WTC11 (cell line): Measurements from ENCODE around the gene PTPRG. TPM values are rescaled to one million over a fixed set of nuclear protein-coding genes. Genes with fewer than 3 reads are reported as not detected.
"Not testable (repeated sequence)": the region's sequence is repeated elsewhere in the genome, so short reads cannot be mapped to it uniquely, and the experiment has no call there.

Source experiments
- ATAC-seq: fragments of 200-7000 bp; cut with Tn5 transposase; 2 replicates; pipeline ENCODE4 v1.10.0; 2021; ENCODE audit warnings: mild to moderate bottlenecking, moderate library complexity
- CTCF ChIA-PET: fragments of 300-600 bp; sonication (Branson Sonifier 250); formaldehyde crosslinking; loops from one replicate; lab custom pipeline; 2021; ENCODE audit warnings: antibody characterized with exemption; lab: Charles Lee
- POLR2A ChIA-PET: fragments of 350-600 bp; sonication (Branson Sonifier 250); formaldehyde crosslinking; loops from one replicate; lab custom pipeline; 2021; ENCODE audit warnings: antibody characterized with exemption; lab: Charles Lee
- DNase-seq: peaks from one replicate; pipeline ENCODE4 v3.0.0; 2021; ENCODE audit warnings: low spot score
- H3K27ac Mint-ChIP-seq: 2 replicates; pipeline ENCODE4 v1.8.0; 2021; ENCODE audit warnings: mixed read lengths
- H3K27me3 Mint-ChIP-seq: 2 replicates; pipeline ENCODE4 v1.8.0; 2021; ENCODE audit warnings: low read depth, mild to moderate bottlenecking, moderate library complexity, mixed read lengths
- H3K36me3 Mint-ChIP-seq: 2 replicates; pipeline ENCODE4 v1.8.0; 2021; ENCODE audit warnings: mixed read lengths
- H3K4me1 Mint-ChIP-seq: 2 replicates; pipeline ENCODE4 v1.8.0; 2022; ENCODE audit warnings: mixed read lengths
- H3K4me3 Mint-ChIP-seq: 2 replicates; pipeline ENCODE4 v1.8.0; 2021; ENCODE audit warnings: mild to moderate bottlenecking, moderate library complexity, mixed read lengths
- H3K9me3 Mint-ChIP-seq: 2 replicates; pipeline ENCODE4 v1.8.0; 2021; ENCODE audit warnings: mixed read lengths
- AFF4 ChIP-seq: sonication (generic); formaldehyde crosslinking; IDR thresholded peaks from 2 replicates; pipeline ENCODE4 v1.8.1; 2023; ENCODE audit warnings: mild to moderate bottlenecking, missing genetic modification reagents, borderline replicate concordance
- ATF2 ChIP-seq: sonication (generic); formaldehyde crosslinking; IDR thresholded peaks from 2 replicates; pipeline ENCODE4 v1.8.1; 2022; ENCODE audit warnings: low read depth, missing genetic modification reagents, borderline replicate concordance
- CBFB ChIP-seq: sonication (generic); formaldehyde crosslinking; IDR thresholded peaks from 2 replicates; pipeline ENCODE4 v1.8.1; 2022; ENCODE audit warnings: mild to moderate bottlenecking, low read depth, missing genetic modification reagents
- CREB1 ChIP-seq: sonication (generic); formaldehyde crosslinking; IDR thresholded peaks from 2 replicates; pipeline ENCODE4 v1.8.0; 2023; ENCODE audit warnings: mild to moderate bottlenecking, missing genetic modification reagents
- ELF4 ChIP-seq: sonication (generic); formaldehyde crosslinking; IDR thresholded peaks from 2 replicates; pipeline ENCODE4 v1.8.1; 2022; ENCODE audit warnings: low read depth, mild to moderate bottlenecking, moderate library complexity, missing genetic modification reagents
- NFYB ChIP-seq: sonication (generic); formaldehyde crosslinking; conservative IDR thresholded peaks from 2 replicates; pipeline ENCODE4 v1.8.0; 2022; ENCODE audit warnings: low read depth, missing genetic modification reagents
- PRDM15 ChIP-seq: sonication (generic); formaldehyde crosslinking; IDR thresholded peaks from 2 replicates; pipeline ENCODE4 v1.8.0; 2022; ENCODE audit warnings: missing genetic modification reagents
- USF1 ChIP-seq: sonication (generic); formaldehyde crosslinking; IDR thresholded peaks from 2 replicates; pipeline ENCODE4 v1.8.0; 2022; ENCODE audit warnings: mild to moderate bottlenecking, missing genetic modification reagents
- ZNF263 ChIP-seq: sonication (generic); formaldehyde crosslinking; IDR thresholded peaks from 2 replicates; pipeline ENCODE4 v1.8.1; 2022; ENCODE audit warnings: low read depth, mild to moderate bottlenecking, moderate library complexity, missing genetic modification reagents
- ZNF416 ChIP-seq: fragments of 250-450 bp; sonication (Bioruptor Pico); IDR thresholded peaks from 2 replicates; pipeline ENCODE4 v1.9.0; 2021; ENCODE audit warnings: mild to moderate bottlenecking, inconsistent platforms
- ZNF532 ChIP-seq: fragments of 250-450 bp; sonication (Bioruptor Pico); IDR thresholded peaks from 2 replicates; pipeline ENCODE4 v1.9.0; 2021; ENCODE audit warnings: mild to moderate bottlenecking, borderline replicate concordance
- total RNA-seq: library from RNA; stranded (reverse); gene quantifications from 3 replicates; pipeline ENCODE4 v1.2.3, GENCODE V29; 2021

The PTPRG gene
- total RNA-seq, 1 experiment from 2014 or later: 106 TPM

- TF ChIP-seq AFF4 (CRISPR knock-in tag): no peak
- TF ChIP-seq ZNF532 (CRISPR knock-in tag): no peak
- TF ChIP-seq, all 79 proteins: peak for 0
Observed at GRCh38 chr3:62032738-62033137, 471.4 kb downstream of the PTPRG start (continued).

GRCh38 chr3:62035402-62036057 lies 474.2 kb downstream of the PTPRG start:
- DNase-seq: no peak
- no peak for ATAC-seq
- CTCF ChIA-PET: interaction anchor here (1.3 kb wide), 1 partner anchor 99 kb away, joined by 3 read pairs; no protein-coding TSS in a partner anchor
- Mint-ChIP-seq H3K36me3 (no peaks in the 10 kb centered on the region), H3K9me3 (no peaks in the 10 kb centered on the region), H3K27ac (no peak overlapping the region), H3K4me3 (no peak overlapping the region), H3K4me1 (peaks cover 10% of the 10 kb centered on the region), H3K27me3 (no peaks in the 10 kb centered on the region)
- POLR2A ChIA-PET: no interaction called here
- no peak for TF ChIP-seq ZNF416

GRCh38 chr3:62036726-62037125 lies 475.4 kb downstream of the PTPRG start:
- POLR2A ChIA-PET: no interaction called here
- peaks cover 19% of the 10 kb centered on the region for H3K4me1 Mint-ChIP-seq
- no peak for DNase-seq
- H3K27me3 Mint-ChIP-seq: no peaks in the 10 kb centered on the region
- H3K27ac Mint-ChIP-seq: no peak overlapping the region
- TF ChIP-seq ATF2 (CRISPR knock-in tag): no peak
- TF ChIP-seq, all 79 proteins: peak for 0
- CTCF ChIA-PET: no interaction called here
- no peak for ATAC-seq
- H3K9me3 Mint-ChIP-seq: no peaks in the 10 kb centered on the region
- no peak overlapping the region for H3K4me3 Mint-ChIP-seq
- H3K36me3 Mint-ChIP-seq: no peaks in the 10 kb centered on the region

GRCh38 chr3:62038798-62039197 lies 477.4 kb downstream of the PTPRG start:
- ATAC-seq, DNase-seq, H3K4me3 Mint-ChIP-seq, H3K36me3 Mint-ChIP-seq, CTCF ChIA-PET, H3K9me3 Mint-ChIP-seq, H3K27me3 Mint-ChIP-seq, H3K27ac Mint-ChIP-seq: not testable (repeated sequence)
- peaks cover 34% of the 10 kb centered on the region for H3K4me1 Mint-ChIP-seq
- POLR2A ChIA-PET: interaction anchor here (0.6 to 1.2 kb wide), 3 partner anchors 24 to 267 kb away, joined by 3 to 10 read pairs (median 4); no protein-coding TSS in a partner anchor

GRCh38 chr3:62039586-62039985 lies 478.2 kb downstream of the PTPRG start:
- DNase-seq: no peak
- POLR2A ChIA-PET: interaction anchor here (0.6 to 1.1 kb wide), 3 partner anchors 24 to 186 kb away, joined by 3 to 4 read pairs (median 3); no protein-coding TSS in a partner anchor
- no peak for TF ChIP-seq PRDM15 (CRISPR knock-in tag)
- TF ChIP-seq ZNF263 (CRISPR knock-in tag): no peak
- no peak for TF ChIP-seq CREB1 (CRISPR knock-in tag)
- TF ChIP-seq NFYB (CRISPR knock-in tag): no peak
- TF ChIP-seq USF1 (CRISPR knock-in tag): no peak
- no peak for TF ChIP-seq CBFB
- no peak for TF ChIP-seq ELF4 (CRISPR knock-in tag)

More at GRCh38 chr3:62039586-62039985, 478.2 kb downstream of the PTPRG start:
- CTCF ChIA-PET: interaction anchor here (1.5 kb wide), 1 partner anchor 12 kb away, joined by 3 read pairs; no protein-coding TSS in a partner anchor
- H3K9me3 Mint-ChIP-seq: no peaks in the 10 kb centered on the region
- H3K27me3 Mint-ChIP-seq: no peaks in the 10 kb centered on the region
- H3K36me3 Mint-ChIP-seq: no peaks in the 10 kb centered on the region
- H3K4me3 Mint-ChIP-seq: no peak overlapping the region
- H3K4me1 Mint-ChIP-seq: peaks cover 39% of the 10 kb centered on the region
- H3K27ac Mint-ChIP-seq: no peak overlapping the region
- no peak for ATAC-seq
